ENCODE results near the gene DAPK2.

DAPK2 gene

GRCh38 chr15:63915873-63916771, 130.2 kb downstream of the DAPK2 start:
- no peak overlapping the region for H3K27ac ChIP-seq
- no peak for TF ChIP-seq ZFX (IDR thresholded peaks at IDR 0.05)
- TF ChIP-seq CTCF (conservative IDR thresholded peaks at IDR 0.05), result no peak

GRCh38 chr15:63915209-63915872, 130.9 kb downstream of the DAPK2 start:
- TF ChIP-seq ZFX (IDR thresholded peaks at IDR 0.05) (no peak), CTCF (conservative IDR thresholded peaks at IDR 0.05) (no peak)
- no peak overlapping the region for H3K27ac ChIP-seq

- TF ChIP-seq CTCF (conservative IDR thresholded peaks at IDR 0.05), result no peak
- TF ChIP-seq ZFX (IDR thresholded peaks at IDR 0.05), result no peak
- no peak overlapping the region for H3K27ac ChIP-seq
Observed at GRCh38 chr15:63913786-63914315, 132.4 kb downstream of the DAPK2 start.

- TF ChIP-seq ZFX (IDR thresholded peaks at IDR 0.05) (no peak), CTCF (conservative IDR thresholded peaks at IDR 0.05) (no peak)
- no peak overlapping the region for H3K27ac ChIP-seq
Observed at GRCh38 chr15:63913336-63913735, 132.9 kb downstream of the DAPK2 start.

- H3K27ac ChIP-seq, result no peak overlapping the region
- TF ChIP-seq ZFX (IDR thresholded peaks at IDR 0.05) (no peak), CTCF (conservative IDR thresholded peaks at IDR 0.05) (no peak)
Observed at GRCh38 chr15:63912061-63912615, 134.1 kb downstream of the DAPK2 start.

GRCh38 chr15:63911160-63911559, 135.1 kb downstream of the DAPK2 start:
- H3K27ac ChIP-seq, result no peak overlapping the region
- TF ChIP-seq CTCF (conservative IDR thresholded peaks at IDR 0.05) (no peak), ZFX (IDR thresholded peaks at IDR 0.05) (no peak)

All from C4-2B (cell line).